H1 (cell line): ENCODE data around the gene MAPKAPK2. TPM values are rescaled to one million over a fixed set of nuclear protein-coding genes. Genes with fewer than 3 reads are reported as not detected.

Experiments
- CEBPB ChIP-seq: IDR thresholded peaks from 2 replicates; pipeline ENCODE4 v1.6.1; 2012; ENCODE audit warnings: low read depth, low read length
- CREB1 ChIP-seq: IDR thresholded peaks from 2 replicates; pipeline ENCODE4 v1.6.1; 2012; ENCODE audit warnings: inconsistent platforms
- SIRT6 ChIP-seq: IDR thresholded peaks from one replicate; pipeline ENCODE4 v1.7.1; 2012; ENCODE audit warnings: low read length, inconsistent platforms
- SP4 ChIP-seq: IDR thresholded peaks from 2 replicates; pipeline ENCODE4 v1.6.1; 2012; ENCODE audit warnings: low read length, inconsistent platforms
- TCF12 ChIP-seq: IDR thresholded peaks from 2 replicates; pipeline ENCODE4 v1.6.1; 2011; ENCODE audit warnings: low read depth, mild to moderate bottlenecking, low read length
- TEAD4 ChIP-seq: IDR thresholded peaks from 2 replicates; pipeline ENCODE4 v1.6.1; 2012; ENCODE audit warnings: low read depth, low read length, inconsistent platforms, mixed read lengths
- YY1 ChIP-seq: IDR thresholded peaks from 2 replicates; pipeline ENCODE4 v1.6.1; 2011; ENCODE audit warnings: low read depth, mild to moderate bottlenecking, low read length
- polyA plus RNA-seq, 7 experiments: library from polyadenylated mRNA; depleted of rRNA in 3 of 7; stranded (reverse) in 5 of 7; unstranded in 2 of 7; fragments of >200 nt in 5 of 7; fragments of 200-250 nt in 2 of 7; gene quantifications; 1 replicate in 5 of 7; 2 replicates in 1 of 7; 4 replicates in 1 of 7; pipeline versions ENCODE4 v1.2.1 to v1.2.3, GENCODE V29; 2011 to 2013; ENCODE audit warnings: missing spikeins in 2 of 7, mixed read lengths in 2 of 7
- total RNA-seq: library from RNA; stranded (reverse); fragmentation: NEBNext Ultra II Directional; extraction: Animal tissue kit (Norgen Biotek cat#: 25700); gene quantifications from 2 replicates; pipeline ENCODE4 v1.2.1, GENCODE V29; 2021
- TF ChIP-seq, protein P1 (sequence below): IDR thresholded peaks from 2 replicates; pipeline ENCODE4 v1.6.1; 2011; ENCODE audit warnings: low read depth, mild to moderate bottlenecking, low read length; ENCODE audit not compliant: insufficient read depth

The MAPKAPK2 gene
- total and polyA plus RNA-seq, 2 of the 8 experiments (the other 6 are each of a cell fraction or from before 2014, with no cell fraction given) = 27.5 to 44.9 TPM

DNA sequence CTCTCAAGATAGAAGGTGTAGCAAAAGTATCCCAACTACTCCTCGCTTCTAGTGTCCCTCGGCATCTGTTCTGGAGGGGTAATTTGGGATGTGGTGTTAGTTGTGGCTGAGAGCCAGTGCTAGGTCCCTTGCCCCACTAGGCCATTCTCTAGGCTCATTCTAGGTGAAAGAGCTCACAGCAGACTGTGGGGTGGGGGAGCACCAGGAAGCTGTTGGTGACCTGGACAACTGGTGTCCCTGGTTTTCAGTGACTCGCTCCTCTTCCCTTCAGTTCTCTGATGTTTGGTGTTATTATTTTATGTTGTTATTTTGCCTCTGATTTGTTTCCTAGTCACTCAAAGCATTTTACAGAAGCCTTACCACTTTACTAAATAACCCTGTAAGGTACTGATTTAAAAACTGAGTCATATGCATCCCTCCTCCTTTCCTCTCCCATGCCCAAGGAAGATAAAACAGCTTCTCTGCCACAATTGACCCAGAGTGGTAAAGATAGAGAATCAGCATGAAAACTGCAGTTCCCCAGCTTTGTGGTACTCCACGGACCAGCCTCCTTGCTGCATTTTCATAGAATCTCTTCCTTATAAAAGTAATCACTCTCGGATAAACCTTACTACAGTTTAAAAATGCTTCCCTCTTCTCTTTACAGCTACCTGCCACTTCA is 35.3 kb upstream of the MAPKAPK2 start (continued):
- TF ChIP-seq, protein P1, sequence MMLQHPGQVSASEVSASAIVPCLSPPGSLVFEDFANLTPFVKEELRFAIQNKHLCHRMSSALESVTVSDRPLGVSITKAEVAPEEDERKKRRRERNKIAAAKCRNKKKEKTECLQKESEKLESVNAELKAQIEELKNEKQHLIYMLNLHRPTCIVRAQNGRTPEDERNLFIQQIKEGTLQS = no peak
- TF ChIP-seq CREB1 (no peak), CEBPB (no peak), YY1 (no peak), SP4 (no peak), TCF12 (no peak), TEAD4 (no peak), SIRT6 (no peak)
